Measurements from ENCODE around the gene INPP5F. TPM values are rescaled to one million over a fixed set of nuclear protein-coding genes. Genes with fewer than 3 reads are reported as not detected.
"Not testable (repeated sequence)": the region's sequence is repeated elsewhere in the genome, so short reads cannot be mapped to it uniquely, and the experiment has no call there.

INPP5F gene
- polyA plus RNA-seq, 1 of the 3 experiments (the other 2 are of a cell fraction), result 7.8 TPM

GRCh38 chr10:119772334-119772733 lies 46.5 kb downstream of the INPP5F start:
- H3K27ac ChIP-seq (ENCODE audit: low read depth in 2 of 2, low read length in 1 of 2), result no peak overlapping the region
- no peaks in the 10 kb centered on the region for H3K9me3 ChIP-seq
- H3F3A ChIP-seq (replicated peaks; ENCODE audit: insufficient read depth), result peaks cover 28% of the 10 kb centered on the region
- no peak overlapping the region for H3K4me2 ChIP-seq
- no peak overlapping the region for H3K9ac ChIP-seq
- no peak for DNase-seq
- 82% methylated on average over 4 of the region's 4 CpGs for WGBS (ENCODE audit: low lambda C conversion rate)
- CTCF ChIA-PET, result interaction anchor here (0.9 to 4.5 kb wide), 2 partner anchors 22 to 38 kb away, joined by 4 to 23 read pairs; no protein-coding TSS in a partner anchor
- H2AFZ ChIP-seq (ENCODE audit: low read depth), result no peak overlapping the region
- H3K9me2 ChIP-seq, result no peaks in the 10 kb centered on the region
- TF ChIP-seq TAF1 (IDR thresholded peaks at IDR 0.05; ENCODE audit: borderline replicate concordance, low read depth, low read length) (no peak), SMC3 (IDR thresholded peaks at IDR 0.05; ENCODE audit: low read depth, low read length) (no peak), TEAD4 (IDR thresholded peaks at IDR 0.05; ENCODE audit: borderline replicate concordance, insufficient read depth) (no peak), FOXM1 (IDR thresholded peaks at IDR 0.05; ENCODE audit: low read depth) (no peak), CTCF (IDR thresholded peaks at IDR 0.05) (no peak), JUND (IDR thresholded peaks at IDR 0.05) (no peak), FOSL2 (IDR thresholded peaks at IDR 0.05; ENCODE audit: borderline replicate concordance, low read depth) (no peak), GABPA (IDR thresholded peaks at IDR 0.05; ENCODE audit: low read depth) (no peak), TCF12 (IDR thresholded peaks at IDR 0.05) (no peak), PBX3 (IDR thresholded peaks at IDR 0.05) (no peak), REST (IDR thresholded peaks at IDR 0.05; ENCODE audit: low read depth, low read length) (no peak), FOXJ3 (CRISPR knock-in tag; IDR thresholded peaks at IDR 0.05) (no peak), RAD21 (IDR thresholded peaks at IDR 0.05; ENCODE audit: low read length) (no peak), USF1 (IDR thresholded peaks at IDR 0.05; ENCODE audit: borderline replicate concordance, low read depth) (no peak), YY1 (IDR thresholded peaks at IDR 0.05; ENCODE audit: low read depth) (no peak), GATA2 (CRISPR knock-in tag; IDR thresholded peaks at IDR 0.05) (no peak)
- H3K36me3 ChIP-seq (replicated peaks in 1 of 2; ENCODE audit: control insufficient read depth in 1 of 2, insufficient read depth in 2 of 2, low read length in 1 of 2), result peaks cover 0 to 4% of the 10 kb centered on the region in 2 experiments
- H3K27me3 ChIP-seq (ENCODE audit: insufficient read depth), result no peaks in the 10 kb centered on the region
- POLR2A ChIA-PET, result no interaction called here
- H3K4me1 ChIP-seq (ENCODE audit: control insufficient read depth in 1 of 2, insufficient read depth in 2 of 2, low read depth in 1 of 2, low read length in 1 of 2), result peaks cover 11 to 26% of the 10 kb centered on the region in 2 experiments
- peaks cover 18% of the 10 kb centered on the region for H3K79me2 ChIP-seq (ENCODE audit: insufficient read depth)
- no peaks in the 10 kb centered on the region for H4K20me1 ChIP-seq (ENCODE audit: insufficient read depth)
- no peak overlapping the region for H3K4me3 ChIP-seq (ENCODE audit: low read depth in 2 of 2, low read length in 1 of 2)

- H4K20me1 ChIP-seq (ENCODE audit: insufficient read depth); H3K4me3 ChIP-seq (ENCODE audit: low read depth in 2 of 2, low read length in 1 of 2); DNase-seq; H3K36me3 ChIP-seq (replicated peaks in 1 of 2; ENCODE audit: control insufficient read depth in 1 of 2, insufficient read depth in 2 of 2, low read length in 1 of 2); H3K9me3 ChIP-seq; H3K27ac ChIP-seq (ENCODE audit: low read depth in 2 of 2, low read length in 1 of 2); H2AFZ ChIP-seq (ENCODE audit: low read depth); H3K9ac ChIP-seq; POLR2A ChIA-PET; H3K27me3 ChIP-seq (ENCODE audit: insufficient read depth); H3K9me2 ChIP-seq; H3K4me2 ChIP-seq: not testable (repeated sequence)
- Histone ChIP-seq H3K79me2 (ENCODE audit: insufficient read depth) (peaks cover 13% of the 10 kb centered on the region), H3K4me1 (ENCODE audit: control insufficient read depth in 1 of 2, insufficient read depth in 2 of 2, low read depth in 1 of 2, low read length in 1 of 2) (peaks cover 11 to 20% of the 10 kb centered on the region in 2 experiments), H3F3A (replicated peaks; ENCODE audit: insufficient read depth) (peaks cover 28% of the 10 kb centered on the region)
- CTCF ChIA-PET, result interaction anchor here (0.9 to 4.5 kb wide), 2 partner anchors 22 to 38 kb away, joined by 4 to 23 read pairs; no protein-coding TSS in a partner anchor
- WGBS (ENCODE audit: low lambda C conversion rate), result 91% methylated on average over 3 of the region's 3 CpGs
These were observed 47.2 kb downstream of the INPP5F start for GRCh38 chr10:119773041-119773440.

Measured in SK-N-SH (cell line).